SIG-M5 (cell line): ENCODE results near the gene TIMM17A.
"Not testable (repeated sequence)": the region's sequence is repeated elsewhere in the genome, so short reads cannot be mapped to it uniquely, and the experiment has no call there.

ENCODE experiments used
- DNase-seq: peaks from one replicate; lab custom pipeline; 2025; lab: John Stamatoyannopoulos, UW

Gene TIMM17A

GRCh38 chr1:202015662-202015937, 60.3 kb downstream of the TIMM17A start:
- DNase-seq: no peak

DNA sequence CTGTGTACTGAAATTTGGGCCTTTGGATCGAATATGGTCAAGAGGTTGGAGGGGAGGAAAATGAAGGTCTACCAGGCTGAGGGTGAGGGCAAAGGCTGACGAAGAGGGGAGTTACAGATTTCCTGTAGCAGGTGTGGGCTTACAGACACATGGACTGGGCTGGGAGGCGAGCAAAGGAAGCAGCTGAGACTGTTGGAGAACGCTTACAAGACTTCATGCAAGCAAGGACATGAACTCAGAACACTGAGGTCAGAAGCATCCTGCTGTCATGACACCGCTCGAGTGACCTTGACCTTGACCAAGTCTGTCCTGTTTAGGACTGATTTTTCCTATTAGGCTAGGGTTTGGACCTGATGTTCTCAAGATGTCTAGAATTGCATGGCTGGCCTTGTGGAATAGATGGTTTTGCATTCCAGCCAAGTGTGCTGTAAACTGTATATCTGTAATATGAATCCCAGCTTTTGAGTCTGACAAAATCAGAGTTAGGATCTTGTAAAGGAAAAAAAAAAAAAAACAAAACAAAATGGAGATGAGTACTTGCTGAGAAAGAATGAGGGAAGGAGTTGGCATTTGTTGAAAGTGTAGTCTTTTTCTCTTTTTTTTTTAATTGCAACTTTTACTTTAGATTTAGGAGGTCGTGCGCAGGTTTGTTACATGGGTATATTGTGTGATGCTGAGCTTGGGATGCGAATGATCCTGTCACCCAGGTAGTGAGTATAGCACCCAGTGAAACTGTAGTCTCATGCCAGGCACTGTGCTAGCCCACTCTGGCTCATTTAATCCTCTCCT, 60.9 kb downstream of the TIMM17A start:
- DNase-seq: no peak

GRCh38 chr1:202016811-202017748, 61.8 kb downstream of the TIMM17A start:
- DNase-seq: no peak

DNA sequence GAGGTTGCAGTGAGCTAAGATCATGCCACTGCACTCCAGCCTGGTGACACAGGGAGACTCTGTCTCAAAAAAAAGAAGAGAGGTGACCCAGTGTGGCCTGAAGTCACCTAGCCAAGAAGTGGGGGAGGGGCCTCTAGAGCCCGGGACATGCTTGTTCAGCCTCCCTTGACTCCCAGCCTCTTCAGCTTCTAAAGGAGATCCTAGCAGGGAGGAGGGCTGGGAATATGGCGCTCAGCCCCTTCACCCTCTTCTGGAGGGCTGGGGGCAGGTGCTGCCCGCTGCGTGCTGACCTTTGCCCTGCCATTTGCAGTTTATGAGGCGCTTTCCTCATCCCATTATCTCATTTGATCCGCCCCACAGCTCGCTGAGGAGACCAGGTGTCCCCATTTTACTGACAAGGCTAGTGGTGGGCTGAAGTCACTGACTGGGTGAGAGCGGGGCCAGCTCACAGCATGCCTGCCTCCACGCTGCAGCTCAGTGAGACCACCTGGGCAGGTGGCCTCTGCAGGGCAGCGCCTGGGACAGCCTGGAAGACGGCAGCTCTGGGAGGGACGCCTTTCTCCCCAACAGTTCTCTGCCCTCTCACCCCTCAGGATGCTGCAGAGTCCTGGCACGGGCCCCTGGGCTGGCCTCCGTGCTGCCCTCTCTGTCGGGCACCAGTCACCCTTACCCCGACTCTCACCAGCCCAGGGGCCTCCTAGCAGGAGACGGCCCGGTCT, 62.6 kb downstream of the TIMM17A start:
- DNase-seq: no peak

DNA sequence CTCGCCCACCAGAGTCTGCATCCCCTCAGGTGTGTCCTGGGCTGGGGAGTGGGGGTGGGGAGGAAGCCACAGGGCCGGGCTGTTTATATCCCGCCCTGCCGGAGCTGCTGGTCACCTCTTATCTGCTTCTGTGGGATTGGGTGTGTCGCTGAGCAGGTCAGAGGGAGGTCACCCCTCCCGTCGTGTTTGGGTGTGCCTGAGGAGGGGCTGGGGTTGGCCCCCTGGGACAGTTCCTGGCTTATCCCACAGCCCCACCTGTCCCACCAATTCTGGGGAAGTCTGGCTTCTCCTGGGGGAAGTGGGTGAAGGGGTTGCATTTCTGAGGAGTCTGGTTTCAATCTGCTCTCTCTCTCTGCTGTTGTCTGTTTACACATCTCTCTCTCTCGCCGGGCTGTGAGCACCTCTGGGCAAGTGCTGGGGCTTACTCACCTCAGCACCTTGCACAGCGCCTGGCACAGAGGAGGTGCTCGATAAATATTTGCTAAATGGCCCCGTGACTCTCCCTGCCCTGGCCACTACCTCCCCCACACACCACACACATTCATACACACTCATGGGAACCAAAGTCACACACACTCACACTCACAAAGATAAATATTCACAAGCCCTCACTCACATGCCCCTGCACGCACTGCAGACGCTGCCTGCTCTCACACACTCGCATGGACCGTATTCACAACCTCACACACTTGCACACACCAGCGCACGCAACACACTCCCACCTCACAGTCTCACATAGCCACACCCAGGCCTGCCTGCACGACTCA, 63.3 kb downstream of the TIMM17A start:
- no peak for DNase-seq

DNA sequence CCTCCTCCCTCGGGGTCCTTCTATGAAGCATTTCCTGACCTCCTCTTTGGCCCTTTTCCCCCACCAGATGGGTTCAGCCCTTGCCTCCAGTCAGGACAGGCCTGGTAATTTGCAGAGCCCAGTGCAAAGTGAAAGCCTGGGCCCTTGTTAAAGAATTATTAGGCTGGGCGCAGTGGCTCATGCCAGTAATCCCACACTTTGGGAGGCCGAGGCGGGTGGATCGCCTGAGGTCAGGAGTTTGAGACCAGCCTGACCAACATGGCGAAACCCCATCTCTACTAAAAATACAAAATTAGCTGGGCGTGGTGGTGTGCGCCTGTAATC, 63.9 kb downstream of the TIMM17A start:
- not testable (repeated sequence) for DNase-seq
